Stimulated activated naive B cell treated with anti-CD40 and anti-IgM and Interleukin-4, amounts not matched to agents 10 μg/mL and 1 μg/mL and 100 μg/mL, for 72 hours (primary cell): ENCODE results near the gene USHBP1.

ENCODE experiments used
- ATAC-seq, 2 donors: fragments of 150-1000 bp; cut with Tn5 transposase; replicated peaks; 2 replicates each; pipeline ENCODE4 v1.10.0; 2021; ENCODE audit warnings: moderate library complexity in 1 of 2
- DNase-seq: peaks from one replicate; pipeline ENCODE4 v3.0.0; 2021
- H3K27ac Mint-ChIP-seq: one replicate; pipeline ENCODE4 v1.8.0; 2022; ENCODE audit warnings: mild to moderate bottlenecking, mixed read lengths
- H3K27me3 Mint-ChIP-seq, 2 donors: one replicate each; pipeline ENCODE4 v1.8.0; 2022; ENCODE audit warnings: mixed read lengths in 2 of 2
- H3K36me3 Mint-ChIP-seq, 2 donors: one replicate each; pipeline ENCODE4 v1.8.0; 2022; ENCODE audit warnings: mixed read lengths in 2 of 2, mild to moderate bottlenecking in 1 of 2
- H3K4me1 Mint-ChIP-seq, 2 donors: one replicate each; pipeline ENCODE4 v1.8.0; 2022; ENCODE audit warnings: mixed read lengths in 2 of 2, mild to moderate bottlenecking in 1 of 2
- H3K4me3 Mint-ChIP-seq, 2 donors: one replicate each; pipeline ENCODE4 v1.8.0; 2022; ENCODE audit warnings: mild to moderate bottlenecking in 2 of 2, mixed read lengths in 2 of 2, moderate library complexity in 1 of 2
- H3K9me3 Mint-ChIP-seq, 2 donors: one replicate each; pipeline ENCODE4 v1.8.0; 2022; ENCODE audit warnings: mixed read lengths in 2 of 2, mild to moderate bottlenecking in 1 of 2

The USHBP1 gene

DNA sequence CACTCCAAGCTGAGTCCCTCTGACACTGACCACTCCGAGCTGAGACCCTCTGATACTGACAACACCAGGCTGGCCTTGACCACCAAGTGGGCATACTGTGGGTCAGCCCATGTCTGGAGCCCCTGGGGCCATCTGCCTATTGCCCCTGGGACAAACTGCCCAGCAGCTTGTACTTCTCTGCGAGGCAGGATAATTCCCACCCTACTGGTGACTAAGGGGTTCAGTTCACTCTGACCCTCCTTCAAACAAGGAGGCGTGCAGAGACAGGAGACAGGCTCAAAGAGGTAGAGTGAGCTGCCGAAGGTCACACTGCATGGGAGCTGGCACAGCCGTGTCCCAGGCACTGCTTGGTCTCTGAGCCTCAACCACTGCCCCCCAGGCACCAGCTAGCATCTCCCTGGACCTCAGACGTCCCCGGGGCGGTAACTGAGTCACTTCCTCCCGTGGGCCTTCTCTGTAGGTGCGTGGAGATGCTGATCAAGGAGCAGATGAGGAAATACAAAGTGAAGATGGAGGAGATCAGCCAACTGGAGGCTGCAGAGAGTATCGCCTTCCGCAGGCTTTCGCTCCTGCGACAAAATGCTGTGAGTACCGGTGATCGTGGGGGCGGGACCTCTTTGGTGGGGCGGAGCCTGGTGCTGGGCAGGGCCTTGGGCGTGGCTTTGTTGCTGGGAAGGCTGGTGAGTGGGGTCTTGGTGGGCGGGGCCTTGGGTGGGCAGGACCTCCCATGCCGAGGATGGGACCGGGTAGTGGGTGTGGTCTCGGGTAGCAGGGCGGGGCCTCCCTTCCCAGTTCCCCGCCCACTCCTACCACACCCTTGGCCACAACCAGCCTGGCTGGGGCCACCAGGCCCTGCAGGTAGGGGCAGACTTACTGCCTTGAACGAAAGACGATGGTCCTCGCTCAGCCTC is 55.2 kb downstream of the USHBP1 start:
- Mint-ChIP-seq H3K4me1 (peaks cover 19 to 22% of the 10 kb centered on the region in 2 donors), H3K4me3 (peak overlapping the region in 1 of 2 donors; percentile 55), H3K27ac (peak overlapping the region; percentile 57), H3K9me3 (peaks cover 4 to 5% of the 10 kb centered on the region in 2 donors), H3K36me3 (peaks cover 40 to 60% of the 10 kb centered on the region in 2 donors), H3K27me3 (no peaks in the 10 kb centered on the region)
- DNase-seq (peak; percentile 33), ATAC-seq (peak; percentile 40 to 43)

GRCh38 chr19:17206736-17207581 is 57.6 kb downstream of the USHBP1 start:
- Mint-ChIP-seq H3K27ac (no peak overlapping the region), H3K36me3 (peaks cover 59 to 66% of the 10 kb centered on the region in 2 donors), H3K4me3 (no peak overlapping the region), H3K27me3 (no peaks in the 10 kb centered on the region), H3K4me1 (peaks cover 22% of the 10 kb centered on the region in 2 donors), H3K9me3 (peaks cover 4 to 5% of the 10 kb centered on the region in 2 donors)
- no peak for DNase-seq
- no peak for ATAC-seq

- Mint-ChIP-seq H3K4me3 (no peak overlapping the region), H3K36me3 (peaks cover 64 to 74% of the 10 kb centered on the region in 2 donors), H3K9me3 (peaks cover 4 to 5% of the 10 kb centered on the region in 2 donors), H3K27me3 (no peaks in the 10 kb centered on the region), H3K4me1 (peaks cover 22% of the 10 kb centered on the region in 2 donors), H3K27ac (peak overlapping the region; percentile 42)
- no peak for DNase-seq
- ATAC-seq, result peak; percentile 72 to 78
These were observed 59.1 kb downstream of the USHBP1 start for GRCh38 chr19:17205237-17206140.

DNA sequence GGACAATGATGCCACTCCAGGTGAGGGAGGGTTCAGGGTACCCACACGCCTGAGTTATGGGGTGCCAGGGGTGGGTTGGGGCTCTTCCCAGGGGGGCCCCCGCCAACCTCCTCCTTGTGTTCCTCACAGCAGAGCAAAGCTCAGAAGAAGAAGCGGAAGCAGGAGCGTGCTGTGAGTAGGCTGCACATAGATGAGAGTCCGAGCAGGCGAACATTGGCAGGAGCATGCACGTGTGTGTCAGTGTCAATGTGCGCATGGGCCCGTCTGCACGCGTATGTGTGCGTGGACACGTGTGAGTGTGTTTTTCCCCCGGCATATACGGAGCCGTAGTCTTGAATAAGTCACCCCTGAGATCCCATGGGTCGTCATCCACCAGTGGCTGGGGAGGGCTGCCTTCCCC is 61.8 kb downstream of the USHBP1 start:
- peaks cover 68 to 79% of the 10 kb centered on the region in 2 donors for H3K36me3 Mint-ChIP-seq

GRCh38 chr19:17202249-17202648 is 62.3 kb downstream of the USHBP1 start:
- no peak overlapping the region for H3K4me3 Mint-ChIP-seq
- peaks cover 72 to 82% of the 10 kb centered on the region in 2 donors for H3K36me3 Mint-ChIP-seq
- H3K9me3 Mint-ChIP-seq, result no peaks in the 10 kb centered on the region
- H3K4me1 Mint-ChIP-seq, result peaks cover 7 to 12% of the 10 kb centered on the region in 2 donors
- no peaks in the 10 kb centered on the region for H3K27me3 Mint-ChIP-seq
- DNase-seq (no peak), ATAC-seq (peak; percentile 29 to 30)
- peak overlapping the region; percentile 81 for H3K27ac Mint-ChIP-seq

More for the DNA sequence above, 61.8 kb downstream of the USHBP1 start:
- DNase-seq (no peak), ATAC-seq (no peak)
- H3K27ac Mint-ChIP-seq, result peak overlapping the region; percentile 39
- no peaks in the 10 kb centered on the region for H3K9me3 Mint-ChIP-seq
- H3K27me3 Mint-ChIP-seq, result no peaks in the 10 kb centered on the region
- H3K4me1 Mint-ChIP-seq, result peaks cover 7% of the 10 kb centered on the region in 2 donors
- no peak overlapping the region for H3K4me3 Mint-ChIP-seq

- Mint-ChIP-seq H3K27ac (peak overlapping the region; percentile 52), H3K4me1 (peaks cover 14 to 20% of the 10 kb centered on the region in 2 donors), H3K36me3 (peaks cover 79 to 92% of the 10 kb centered on the region in 2 donors), H3K4me3 (no peak overlapping the region), H3K9me3 (no peaks in the 10 kb centered on the region), H3K27me3 (no peaks in the 10 kb centered on the region)
- ATAC-seq, result no peak
- no peak for DNase-seq
These were observed 64.0 kb downstream of the USHBP1 start for GRCh38 chr19:17200408-17201079.
